Tibial nerve (tissue), 4 donors: ENCODE measurements around the gene CACNA1E. TPM values are rescaled to one million over a fixed set of nuclear protein-coding genes. Genes with fewer than 3 reads are reported as not detected.

Experiments
- DNase-seq, 2 donors: peaks; one replicate each; pipeline ENCODE4 v3.0.0-alpha.2; 2019; ENCODE audit warnings: low spot score in 2 of 2
- H3K27ac ChIP-seq, 4 donors: fragments of 200-600 bp; sonication (generic) in 3 of 4; one replicate each; pipeline ENCODE4 v1.5.1; 2017 to 2019; ENCODE audit warnings: mild to moderate bottlenecking in 1 of 4
- H3K27me3 ChIP-seq, 2 donors: fragments of 200-600 bp; sonication (generic) in 1 of 2; one replicate each; pipeline versions ENCODE4 v1.5.1 to v1.6.0; 2017 to 2019
- H3K36me3 ChIP-seq, 3 donors: fragments of 200-600 bp; sonication (generic); one replicate each; pipeline ENCODE4 v1.5.1; 2018 to 2019
- H3K4me1 ChIP-seq, 4 donors: fragments of 200-600 bp; sonication (generic) in 3 of 4; one replicate each; pipeline ENCODE4 v1.5.1; 2017 to 2019
- H3K4me3 ChIP-seq, 4 donors: fragments of 200-600 bp; sonication (generic) in 3 of 4; one replicate each; pipeline ENCODE4 v1.5.1; 2017 to 2019; ENCODE audit warnings: mild to moderate bottlenecking in 1 of 4, moderate library complexity in 1 of 4
- H3K9me3 ChIP-seq, 4 donors: fragments of 200-600 bp; sonication (generic) in 3 of 4; one replicate each; pipeline ENCODE4 v1.5.1; 2017 to 2019
- EP300 ChIP-seq, 2 donors: sonication (generic); formaldehyde crosslinking; IDR thresholded peaks; one replicate each; pipeline ENCODE4 v1.6.1; 2017; ENCODE audit warnings: antibody characterized with exemption in 2 of 2, mild to moderate bottlenecking in 1 of 2
- POLR2A ChIP-seq, 2 donors: fragments of 450-650 bp; IDR thresholded peaks; one replicate each; pipeline ENCODE4 v1.6.1; 2017; ENCODE audit warnings: antibody characterized with exemption in 2 of 2, mild to moderate bottlenecking in 2 of 2, moderate library complexity in 2 of 2
- WGBS, 2 donors: methylation state at CpG; one replicate each; pipeline ENCODE4 v1.1.5; 2018; 5-methylcytosine and 5-hydroxymethylcytosine counted together
- total RNA-seq, 4 donors: library from RNA; depleted of rRNA; stranded (reverse); fragments of >200 nt; gene quantifications; one replicate each; pipeline ENCODE4 v1.1.0, GENCODE V29; 2016
- TF ChIP-seq, protein P1 (sequence below), 5 experiments: fragments of 200-600 bp in 3 of 5; fragments of 450-650 bp in 2 of 5; sonication (generic) in 3 of 5; IDR thresholded peaks; one replicate each; pipeline ENCODE4 v1.5.1; 2016 to 2019; ENCODE audit warnings: antibody characterized with exemption in 5 of 5, mild to moderate bottlenecking in 3 of 5, moderate library complexity in 2 of 5

The CACNA1E gene
- total RNA-seq = not detected

DNA sequence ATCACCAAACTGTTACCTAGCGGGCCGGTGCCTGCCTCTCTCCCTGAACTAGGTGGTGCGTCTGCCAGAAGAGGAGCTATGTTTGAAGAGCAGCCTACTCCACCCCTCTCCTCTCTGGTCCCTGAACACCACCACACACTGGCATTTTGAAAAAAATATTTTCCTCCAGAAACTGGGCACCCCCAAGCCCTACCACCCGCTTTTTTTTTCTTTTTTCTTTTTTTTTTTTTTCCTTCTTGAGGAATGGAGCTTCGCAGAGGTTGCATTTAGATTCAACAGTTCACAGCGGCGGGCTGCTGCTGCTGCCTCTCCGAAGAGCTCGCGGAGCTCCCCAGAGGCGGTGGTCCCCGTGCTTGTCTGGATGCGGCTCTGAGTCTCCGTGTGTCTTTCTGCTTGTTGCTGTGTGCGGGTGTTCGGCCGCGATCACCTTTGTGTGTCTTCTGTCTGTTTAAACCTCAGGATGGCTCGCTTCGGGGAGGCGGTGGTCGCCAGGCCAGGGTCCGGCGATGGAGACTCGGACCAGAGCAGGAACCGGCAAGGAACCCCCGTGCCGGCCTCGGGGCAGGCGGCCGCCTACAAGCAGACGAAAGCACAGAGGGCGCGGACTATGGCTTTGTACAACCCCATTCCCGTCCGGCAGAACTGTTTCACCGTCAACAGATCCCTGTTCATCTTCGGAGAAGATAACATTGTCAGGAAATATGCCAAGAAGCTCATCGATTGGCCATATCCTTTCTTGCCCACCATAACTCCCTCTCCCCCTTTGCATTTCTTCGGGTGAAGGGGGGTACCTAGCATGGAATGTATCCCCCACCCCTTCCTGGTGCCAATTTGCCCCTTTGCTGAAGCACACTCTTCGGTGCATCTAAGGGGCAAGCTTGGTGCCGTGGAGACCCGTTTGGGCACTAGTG lies at the start of gene CACNA1E:
TSS of gene CACNA1E (plus strand) at position 233 of the 911 bp plus-strand sequence. CDS start at position 461, 228 bp downstream.
- Histone ChIP-seq H3K36me3 (no peaks in the 10 kb centered on the region), H3K4me3 (peak within 1 kb of the TSS in 1 of 4 donors; percentile 36), H3K9me3 (no peaks in the 10 kb centered on the region), H3K27me3 (peaks cover 0 to 77% of the 10 kb centered on the region in 2 donors), H3K4me1 (peaks cover 0 to 27% (median 0%) of the 10 kb centered on the region in 4 donors), H3K27ac (no peak within 1 kb of the TSS)
- no peak for DNase-seq
- WGBS, 2 donors = 7 to 12% methylated on average over 33 to 41 of the region's 43 CpGs
- no peak for TF ChIP-seq POLR2A (IDR thresholded peaks at IDR 0.05)

- no peak for DNase-seq
- no peaks in the 10 kb centered on the region for H3K36me3 ChIP-seq
- WGBS, 2 donors = 88% methylated on average over 3 of the region's 3 CpGs
- TF ChIP-seq, protein P1, sequence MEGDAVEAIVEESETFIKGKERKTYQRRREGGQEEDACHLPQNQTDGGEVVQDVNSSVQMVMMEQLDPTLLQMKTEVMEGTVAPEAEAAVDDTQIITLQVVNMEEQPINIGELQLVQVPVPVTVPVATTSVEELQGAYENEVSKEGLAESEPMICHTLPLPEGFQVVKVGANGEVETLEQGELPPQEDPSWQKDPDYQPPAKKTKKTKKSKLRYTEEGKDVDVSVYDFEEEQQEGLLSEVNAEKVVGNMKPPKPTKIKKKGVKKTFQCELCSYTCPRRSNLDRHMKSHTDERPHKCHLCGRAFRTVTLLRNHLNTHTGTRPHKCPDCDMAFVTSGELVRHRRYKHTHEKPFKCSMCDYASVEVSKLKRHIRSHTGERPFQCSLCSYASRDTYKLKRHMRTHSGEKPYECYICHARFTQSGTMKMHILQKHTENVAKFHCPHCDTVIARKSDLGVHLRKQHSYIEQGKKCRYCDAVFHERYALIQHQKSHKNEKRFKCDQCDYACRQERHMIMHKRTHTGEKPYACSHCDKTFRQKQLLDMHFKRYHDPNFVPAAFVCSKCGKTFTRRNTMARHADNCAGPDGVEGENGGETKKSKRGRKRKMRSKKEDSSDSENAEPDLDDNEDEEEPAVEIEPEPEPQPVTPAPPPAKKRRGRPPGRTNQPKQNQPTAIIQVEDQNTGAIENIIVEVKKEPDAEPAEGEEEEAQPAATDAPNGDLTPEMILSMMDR (IDR thresholded peaks at IDR 0.05) = no peak
- no peak for TF ChIP-seq EP300 (IDR thresholded peaks at IDR 0.05)
- no peak for TF ChIP-seq POLR2A (IDR thresholded peaks at IDR 0.05)
- peaks cover 0 to 9% (median 0%) of the 10 kb centered on the region in 4 donors for H3K4me1 ChIP-seq
- H3K9me3 ChIP-seq = no peaks in the 10 kb centered on the region
- no peak overlapping the region for H3K4me3 ChIP-seq
- H3K27ac ChIP-seq = no peak overlapping the region
- H3K27me3 ChIP-seq = no peaks in the 10 kb centered on the region
These were observed 49.4 kb upstream of the CACNA1E start for GRCh38 chr1:181433931-181434330.

DNA sequence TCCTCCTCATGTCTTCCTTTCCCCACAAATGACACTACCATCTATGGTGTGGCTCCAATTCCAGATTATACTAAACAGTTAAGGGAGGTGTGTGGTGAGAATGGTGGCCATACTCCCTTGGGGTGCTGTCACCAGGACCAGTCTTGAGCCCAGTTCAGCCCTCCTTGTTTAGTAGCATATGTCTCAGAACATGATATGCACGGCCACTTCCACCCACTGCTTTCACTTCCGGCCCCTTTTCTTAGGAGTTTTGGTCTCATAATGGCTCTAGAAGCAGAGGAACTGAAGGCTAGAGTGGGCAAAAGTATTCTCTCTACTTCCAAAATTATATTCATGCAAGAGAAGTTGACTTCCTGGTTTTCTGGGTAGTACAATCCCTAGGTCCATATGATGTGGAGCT lies 45.3 kb upstream of the CACNA1E start:
- WGBS, 2 donors = 73 to 74% methylated on average over 2 of the region's 2 CpGs
- H3K27me3 ChIP-seq = no peaks in the 10 kb centered on the region
- H3K27ac ChIP-seq = no peak overlapping the region
- no peaks in the 10 kb centered on the region for H3K4me1 ChIP-seq
- TF ChIP-seq EP300 (IDR thresholded peaks at IDR 0.05) (no peak), POLR2A (IDR thresholded peaks at IDR 0.05) (no peak)
- H3K9me3 ChIP-seq = no peaks in the 10 kb centered on the region
- H3K4me3 ChIP-seq = no peak overlapping the region
- DNase-seq = no peak
- no peaks in the 10 kb centered on the region for H3K36me3 ChIP-seq

- no peaks in the 10 kb centered on the region for H3K4me1 ChIP-seq
- 88 to 92% methylated on average over 4 of the region's 4 CpGs for WGBS, 2 donors
- no peak overlapping the region for H3K4me3 ChIP-seq
- DNase-seq = no peak
- TF ChIP-seq POLR2A (IDR thresholded peaks at IDR 0.05) (no peak), EP300 (IDR thresholded peaks at IDR 0.05) (no peak)
- TF ChIP-seq, protein P1 (IDR thresholded peaks at IDR 0.05) = no peak
- no peaks in the 10 kb centered on the region for H3K36me3 ChIP-seq
- H3K27ac ChIP-seq = no peak overlapping the region
- H3K9me3 ChIP-seq = no peaks in the 10 kb centered on the region
- no peaks in the 10 kb centered on the region for H3K27me3 ChIP-seq
These were observed 42.8 kb upstream of the CACNA1E start for GRCh38 chr1:181440510-181440909.

DNA sequence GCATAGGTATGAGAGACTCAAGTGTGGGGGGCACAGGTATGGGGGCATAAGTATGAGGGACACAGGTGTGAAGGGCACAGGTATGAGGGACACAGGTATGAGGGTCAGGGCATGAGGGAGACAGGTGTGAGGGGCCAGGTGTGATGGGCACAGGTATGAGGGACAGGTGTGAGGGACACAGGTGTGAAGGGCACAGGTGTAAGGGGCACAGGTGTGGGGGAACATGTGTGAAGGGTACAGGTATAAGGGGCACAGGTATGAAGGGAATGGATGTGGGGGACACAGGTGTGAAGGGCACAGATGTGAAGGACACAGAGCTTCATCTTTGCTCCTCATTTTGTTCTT lies 41.2 kb upstream of the CACNA1E start:
- no peaks in the 10 kb centered on the region for H3K4me1 ChIP-seq
- H3K9me3 ChIP-seq = no peaks in the 10 kb centered on the region
- H3K4me3 ChIP-seq = no peak overlapping the region
- TF ChIP-seq POLR2A (IDR thresholded peaks at IDR 0.05) (no peak), EP300 (IDR thresholded peaks at IDR 0.05) (no peak)
- TF ChIP-seq, protein P1 (IDR thresholded peaks at IDR 0.05) = no peak
- H3K27me3 ChIP-seq = no peaks in the 10 kb centered on the region
- no peaks in the 10 kb centered on the region for H3K36me3 ChIP-seq
- no peak for DNase-seq
- no peak overlapping the region for H3K27ac ChIP-seq

DNA sequence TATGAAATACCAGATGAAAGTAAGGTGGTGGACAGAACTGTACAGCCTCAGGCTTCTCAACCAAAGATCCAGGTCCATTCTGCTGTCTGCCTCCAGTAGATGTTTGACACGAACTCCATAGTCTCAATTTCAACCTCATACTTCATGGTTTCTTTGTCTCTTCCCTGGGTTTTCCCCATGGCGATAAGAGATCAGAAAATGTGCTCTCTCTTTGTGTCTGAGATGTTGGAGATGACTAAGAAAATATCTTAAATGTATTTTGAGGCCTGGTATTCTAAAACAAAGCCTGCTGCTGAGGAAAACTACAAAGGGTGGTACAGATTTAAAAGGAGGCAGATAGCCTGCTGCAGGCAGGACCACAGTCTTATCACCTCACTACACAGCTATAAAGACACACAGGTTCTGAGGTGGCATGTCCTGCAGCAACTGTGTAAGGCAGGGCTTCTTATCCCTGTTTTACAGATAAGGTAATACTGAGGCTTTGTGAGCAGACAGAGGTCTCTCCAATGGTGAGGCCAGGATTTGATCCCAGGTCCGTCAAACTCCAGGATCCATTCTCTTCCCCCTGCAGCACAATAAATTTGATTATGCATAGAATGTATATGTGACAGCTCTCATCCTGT lies 40.0 kb upstream of the CACNA1E start:
- no peaks in the 10 kb centered on the region for H3K27me3 ChIP-seq
- WGBS, 2 donors = 80 to 81% methylated on average over 3 of the region's 3 CpGs
- no peak overlapping the region for H3K4me3 ChIP-seq
- no peaks in the 10 kb centered on the region for H3K4me1 ChIP-seq
- TF ChIP-seq, protein P1 (IDR thresholded peaks at IDR 0.05) = no peak
- no peak for TF ChIP-seq EP300 (IDR thresholded peaks at IDR 0.05)
- no peak for TF ChIP-seq POLR2A (IDR thresholded peaks at IDR 0.05)
- no peak for DNase-seq
- H3K36me3 ChIP-seq = no peaks in the 10 kb centered on the region
- no peak overlapping the region for H3K27ac ChIP-seq
- peaks cover 0 to 8% (median 0%) of the 10 kb centered on the region in 4 donors for H3K9me3 ChIP-seq
